ENCODE data around the gene CAV2.

- TF ChIP-seq CTCF (IDR thresholded peaks at IDR 0.05 in 8 of 11, conservative IDR thresholded peaks at IDR 0.05 in 3 of 11) (no peak), POLR2A (IDR thresholded peaks at IDR 0.05) (no peak), POLR2AphosphoS5 (IDR thresholded peaks at IDR 0.05) (no peak)
These were observed 2.9 kb downstream of the CAV2 start for GRCh38 chr7:116502201-116503096.

Data from spleen (tissue), 7 donors.